Measurements from ENCODE around the gene SPECC1. TPM values are rescaled to one million over a fixed set of nuclear protein-coding genes. Genes with fewer than 3 reads are reported as not detected.

SPECC1 gene
- total and polyA plus RNA-seq, 9 of the 15 experiments (the other 6 are each of a cell fraction or from before 2014, with no cell fraction given): 2.4 to 19.6 (median 14.7) TPM

DNA sequence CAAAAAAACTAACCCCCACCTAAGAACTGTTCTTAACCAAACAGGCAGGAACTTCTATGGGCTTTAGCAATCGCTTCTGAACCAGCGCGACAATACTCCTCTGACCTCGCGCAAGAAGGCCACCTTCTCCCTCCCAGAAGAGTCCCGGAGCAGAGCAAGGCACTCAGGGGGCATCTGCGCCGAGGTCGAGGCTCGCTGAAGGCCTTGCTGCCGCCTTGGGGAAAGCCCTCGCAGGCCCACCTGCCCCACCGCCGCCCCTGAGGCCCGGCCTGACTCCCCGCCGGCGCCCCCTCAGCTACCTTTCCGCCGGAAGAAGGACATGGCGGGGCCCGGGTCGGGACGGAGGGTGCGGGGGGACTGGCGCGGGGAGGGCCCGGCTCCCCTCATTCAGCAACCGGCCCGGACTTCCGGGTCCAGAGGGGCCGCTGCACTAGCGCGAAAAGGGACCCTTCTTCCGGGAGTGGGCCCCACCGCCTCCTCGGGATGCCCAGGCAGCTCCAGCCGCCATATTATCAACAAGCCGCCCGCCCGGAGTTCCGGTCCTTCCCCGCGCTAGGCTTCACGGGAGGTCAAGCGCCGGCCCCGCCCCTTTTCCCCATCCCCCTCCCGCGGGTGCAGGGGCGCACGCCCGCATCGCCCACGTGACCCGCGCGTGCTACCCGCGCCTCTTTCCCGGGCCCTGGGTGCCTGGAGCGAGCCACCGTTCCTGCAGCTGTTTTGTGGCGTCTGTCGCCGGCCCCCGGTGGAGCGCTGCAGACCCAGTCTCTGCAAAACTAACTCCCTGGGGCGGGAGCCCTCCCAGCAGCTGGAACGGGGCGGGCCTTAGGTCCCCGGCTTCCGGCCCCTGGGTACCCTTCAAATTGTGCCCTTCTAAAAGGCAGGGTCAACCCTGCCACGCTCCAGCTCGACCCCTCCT lies 31.6 kb upstream of the SPECC1 start, which contains the start of gene AKAP10:
AKAP10 (minus strand) TSS at position 536 of the 916 bp plus-strand sequence; CDS start at position 387, 149 bp downstream.
- no peaks in the 10 kb centered on the region for H4K20me1 ChIP-seq (replicated peaks; ENCODE audit: control insufficient read depth, insufficient read depth, low read length)
- ChIA-PET CTCF (ENCODE audit: low intra/inter-chr PET ratio) (no interaction called here), POLR2A (interaction anchor here (1.2 kb wide), 1 partner anchor 33 kb away, joined by 3 read pairs; no protein-coding TSS in a partner anchor)
- in situ Hi-C loops (cut with MboI): no loop called here
- DNase-seq (ENCODE audit: extremely low read depth in 1 of 4, low spot score in 3 of 4) (peak; percentile 90 to 92 (median 91)), FAIRE-seq (no peak), ATAC-seq (peak; percentile 98)
- H3K36me3 ChIP-seq (ENCODE audit: control insufficient read depth, insufficient read depth, low read length): peaks cover 26% of the 10 kb centered on the region; the same call in 2 of the 3 replicates
- peaks cover 7 to 8% of the 10 kb centered on the region in 2 experiments; a peak in 4 of 5 replicates for H3K4me1 ChIP-seq (replicated peaks in 1 of 2; ENCODE audit: control insufficient read depth in 2 of 2, insufficient read depth in 2 of 2, low read length in 2 of 2)
- H2AFZ ChIP-seq (ENCODE audit: low read depth, low read length): peak within 1 kb of the TSS; percentile 89
- peaks cover 51% of the 10 kb centered on the region for H3K79me2 ChIP-seq (ENCODE audit: control insufficient read depth, insufficient read depth, low read length)
- peak within 1 kb of the TSS; percentile 96 to 97 for H3K9ac ChIP-seq (ENCODE audit: insufficient read depth in 1 of 2, low read depth in 2 of 2, low read length in 2 of 2)
- intact Hi-C loops (cut with micrococcal nuclease): no loop called here
- BruUV-seq (replicated peaks): no TSS peak
- no peaks in the 10 kb centered on the region for H3K27me3 ChIP-seq (ENCODE audit: control insufficient read depth in 2 of 2, insufficient read depth in 2 of 2, low read length in 2 of 2)
- peak within 1 kb of the TSS; percentile 93 for H3K27ac ChIP-seq (ENCODE audit: extremely low read depth, low read depth, low read length)
- no peaks in the 10 kb centered on the region for H3K9me1 ChIP-seq (ENCODE audit: control insufficient read depth, insufficient read depth, low read length)
- peaks cover 9% of the 10 kb centered on the region for H3K9me3 ChIP-seq (replicated peaks; ENCODE audit: control insufficient read depth, insufficient read depth, low read depth, low read length)
- H3K4me2 ChIP-seq (ENCODE audit: insufficient read depth, low read length): peak within 1 kb of the TSS; percentile 91
- under 1% methylated on average over 21 of the region's 75 CpGs for WGBS (ENCODE audit: insufficient coverage, low coverage, missing lambda C conversion rate)
- H3K4me3 ChIP-seq: peak within 1 kb of the TSS; percentile 94
- TF ChIP-seq FUS (optimal IDR thresholded peaks at IDR 0.05; ENCODE audit: low read depth, low read length): no peak
- no peak for TF ChIP-seq ZNF561 (CRISPR knock-in tag; conservative IDR thresholded peaks at IDR 0.05)
- TF ChIP-seq SP1 (CRISPR knock-in tag; IDR thresholded peaks at IDR 0.05): peak; percentile 67; the same call in 1 of the 2 replicates
- TF ChIP-seq PCBP1 (IDR thresholded peaks at IDR 0.05; ENCODE audit: low read depth, low read length, poor library complexity, severe bottlenecking): peak; percentile 70
- no peak for TF ChIP-seq HNRNPK (IDR thresholded peaks at IDR 0.05; ENCODE audit: low read depth, low read length, poor library complexity, severe bottlenecking)
- peak; percentile 52; the same call in 1 of the 2 replicates for TF ChIP-seq ELF2 (CRISPR knock-in tag; IDR thresholded peaks at IDR 0.05)
- no peak for TF ChIP-seq NR2C2 (CRISPR knock-in tag; IDR thresholded peaks at IDR 0.05)
- peak; percentile 96 for TF ChIP-seq NR2C2 (tag; IDR thresholded peaks at IDR 0.05)
- peak; percentile 93 for TF ChIP-seq BHLHE40 (IDR thresholded peaks at IDR 0.05; ENCODE audit: low read length)
- peak; percentile 55 for TF ChIP-seq NFRKB (IDR thresholded peaks at IDR 0.05; ENCODE audit: low read depth)
- TF ChIP-seq CHAMP1 (IDR thresholded peaks at IDR 0.05): no peak
- no peak for TF ChIP-seq PPARD (CRISPR knock-in tag; IDR thresholded peaks at IDR 0.05)
- TF ChIP-seq PTTG1 (tag; IDR thresholded peaks at IDR 0.05; ENCODE audit: low read depth): no peak
- TF ChIP-seq BRCA1 (IDR thresholded peaks at IDR 0.05): no peak
- TF ChIP-seq BRCA1 (CRISPR knock-in tag; IDR thresholded peaks at IDR 0.05): no peak
- TF ChIP-seq TAF15 (IDR thresholded peaks at IDR 0.05; ENCODE audit: low read depth, low read length): no peak
- TF ChIP-seq LEF1 (IDR thresholded peaks at IDR 0.05): peak; percentile 31; the same call in 1 of the 2 replicates
- peak; percentile 60 for TF ChIP-seq ZNF511 (CRISPR knock-in tag; IDR thresholded peaks at IDR 0.05)
- peak; percentile 64 for TF ChIP-seq NR2C1 (IDR thresholded peaks at IDR 0.05)
- peak; percentile 76 for TF ChIP-seq NR2C1 (tag; IDR thresholded peaks at IDR 0.05)
- TF ChIP-seq GATAD2B (IDR thresholded peaks at IDR 0.05; ENCODE audit: borderline replicate concordance): 0 out of 2 replicates have a peak, but pooled peaks have one; percentile 37
- TF ChIP-seq CCAR2 (IDR thresholded peaks at IDR 0.05; ENCODE audit: low read depth, low read length): no peak
